RPMI7951 (cell line): ENCODE measurements around the gene SEMA3F. TPM values are rescaled to one million over a fixed set of nuclear protein-coding genes. Genes with fewer than 3 reads are reported as not detected.

Source experiments
- DNase-seq: peaks from one replicate; pipeline ENCODE4 v3.0.0-alpha.2; 2012; ENCODE audit warnings: low read depth
- total RNA-seq: library from RNA; depleted of rRNA; stranded (reverse); fragments of >200 nt; shearing (Covaris generic); gene quantifications from 2 replicates; pipeline ENCODE4 v1.2.3, GENCODE V29; 2014

SEMA3F gene
- total RNA-seq, 1 experiment from 2014 or later = 1.9 TPM

- peak; percentile 60 for DNase-seq
Measured at GRCh38 chr3:50170689-50171088, 15.6 kb downstream of the SEMA3F start.

GRCh38 chr3:50171540-50172301 lies 16.6 kb downstream of the SEMA3F start:
- DNase-seq = no peak

GRCh38 chr3:50172626-50173220 lies 17.6 kb downstream of the SEMA3F start:
- DNase-seq = no peak

GRCh38 chr3:50173685-50174516 lies 18.8 kb downstream of the SEMA3F start:
- no peak for DNase-seq

- DNase-seq = no peak
Measured at GRCh38 chr3:50174517-50174895, 19.4 kb downstream of the SEMA3F start.

- DNase-seq = no peak
Measured at GRCh38 chr3:50174947-50175524, 19.9 kb downstream of the SEMA3F start.

GRCh38 chr3:50177346-50177745 lies 22.2 kb downstream of the SEMA3F start:
- no peak for DNase-seq

GRCh38 chr3:50179710-50180109 lies 24.6 kb downstream of the SEMA3F start:
- DNase-seq = no peak

GRCh38 chr3:50181985-50182384 lies 26.9 kb downstream of the SEMA3F start:
- DNase-seq = no peak

GRCh38 chr3:50182533-50183099 lies 27.5 kb downstream of the SEMA3F start:
- no peak for DNase-seq

- DNase-seq = no peak
Measured at GRCh38 chr3:50183755-50184154, 28.6 kb downstream of the SEMA3F start.

- no peak for DNase-seq
Measured at GRCh38 chr3:50184242-50184978, 29.3 kb downstream of the SEMA3F start.

- no peak for DNase-seq
Measured at GRCh38 chr3:50185230-50185629, 30.1 kb downstream of the SEMA3F start.

GRCh38 chr3:50186096-50186495 lies 31.0 kb downstream of the SEMA3F start:
- DNase-seq = no peak

- DNase-seq = no peak
Measured at GRCh38 chr3:50187750-50188149, 32.6 kb downstream of the SEMA3F start.

- DNase-seq = peak; percentile 75
Measured at GRCh38 chr3:50189274-50189673, 34.1 kb downstream of the SEMA3F start.

GRCh38 chr3:50189989-50190388 lies 34.9 kb downstream of the SEMA3F start:
- DNase-seq = no peak

GRCh38 chr3:50190936-50191660 lies 36.0 kb downstream of the SEMA3F start, which contains the start of gene GNAT1:
Gene GNAT1, plus strand, starts transcription at chr3:50191610. Its CDS starts 116 bp downstream, at chr3:50191726.
- no peak for DNase-seq

- no peak for DNase-seq
Measured at GRCh38 chr3:50192124-50192523, 37.0 kb downstream of the SEMA3F start.

GRCh38 chr3:50192689-50193141 lies 37.6 kb downstream of the SEMA3F start:
- peak; percentile 43 for DNase-seq
